HG02885 (cell line): ENCODE measurements around the gene FRRS1.
"Not testable (repeated sequence)": the region's sequence is repeated elsewhere in the genome, so short reads cannot be mapped to it uniquely, and the experiment has no call there.

ENCODE experiments used
- ATAC-seq: cut with Tn5 transposase; IDR thresholded peaks from one replicate; pipeline ENCODE4 v1.9.1; 2021; ENCODE audit warnings: mild to moderate bottlenecking; ENCODE audit not compliant: unreplicated experiment, poor library complexity

The FRRS1 gene, protein sequence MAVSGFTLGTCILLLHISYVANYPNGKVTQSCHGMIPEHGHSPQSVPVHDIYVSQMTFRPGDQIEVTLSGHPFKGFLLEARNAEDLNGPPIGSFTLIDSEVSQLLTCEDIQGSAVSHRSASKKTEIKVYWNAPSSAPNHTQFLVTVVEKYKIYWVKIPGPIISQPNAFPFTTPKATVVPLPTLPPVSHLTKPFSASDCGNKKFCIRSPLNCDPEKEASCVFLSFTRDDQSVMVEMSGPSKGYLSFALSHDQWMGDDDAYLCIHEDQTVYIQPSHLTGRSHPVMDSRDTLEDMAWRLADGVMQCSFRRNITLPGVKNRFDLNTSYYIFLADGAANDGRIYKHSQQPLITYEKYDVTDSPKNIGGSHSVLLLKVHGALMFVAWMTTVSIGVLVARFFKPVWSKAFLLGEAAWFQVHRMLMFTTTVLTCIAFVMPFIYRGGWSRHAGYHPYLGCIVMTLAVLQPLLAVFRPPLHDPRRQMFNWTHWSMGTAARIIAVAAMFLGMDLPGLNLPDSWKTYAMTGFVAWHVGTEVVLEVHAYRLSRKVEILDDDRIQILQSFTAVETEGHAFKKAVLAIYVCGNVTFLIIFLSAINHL

DNA sequence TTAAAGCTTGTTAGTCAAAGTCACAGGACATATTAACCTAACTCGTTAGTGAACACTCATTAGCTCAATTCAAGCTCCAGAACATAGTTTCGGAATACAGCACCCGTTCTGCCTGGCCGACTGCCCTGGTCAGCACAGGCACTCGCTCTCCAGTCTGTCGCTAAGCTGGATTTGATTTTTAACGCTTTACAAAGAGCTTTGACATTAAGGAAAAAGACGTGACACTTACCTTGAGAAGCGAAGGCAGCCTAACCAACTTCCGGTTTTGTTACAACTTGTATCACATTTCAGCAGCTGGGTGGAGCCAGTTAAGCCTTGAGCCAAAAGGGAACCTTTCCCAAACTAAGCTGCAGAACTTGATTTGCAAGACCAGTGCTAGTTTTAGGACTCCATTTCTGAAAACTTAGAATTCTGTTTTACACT lies at the start of gene FRRS1:
Gene FRRS1 (minus strand): TSS at position 258 of the 423 bp plus-strand sequence. CDS start 17,867 bp downstream, outside the sequence.
- peak; percentile 98 for ATAC-seq

DNA sequence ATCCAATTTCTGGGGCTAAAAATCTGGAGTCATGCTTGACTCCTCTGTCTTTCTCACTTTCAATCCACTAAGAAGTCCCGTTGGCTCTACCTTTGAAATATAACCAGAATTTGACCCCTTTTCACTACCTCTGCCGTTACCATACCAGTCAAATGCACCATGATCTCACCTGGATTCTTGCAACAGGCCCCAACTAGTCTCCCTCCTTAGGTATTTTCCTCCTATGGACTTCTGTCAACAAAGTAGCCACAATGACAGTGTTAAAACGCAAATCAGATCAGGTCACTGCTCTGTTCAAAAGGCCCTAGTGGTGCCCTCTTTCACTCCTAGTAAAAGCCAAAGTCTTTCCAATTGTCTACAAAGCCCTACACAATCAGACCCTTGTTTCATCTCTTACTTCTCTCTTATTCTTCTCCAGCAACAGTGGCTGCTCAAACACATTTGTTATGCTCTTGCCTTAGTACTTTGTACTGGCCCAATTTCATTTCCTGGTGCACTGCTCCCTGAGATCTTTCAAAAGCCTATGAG lies 48.0 kb upstream of the FRRS1 start:
- no peak for ATAC-seq

DNA sequence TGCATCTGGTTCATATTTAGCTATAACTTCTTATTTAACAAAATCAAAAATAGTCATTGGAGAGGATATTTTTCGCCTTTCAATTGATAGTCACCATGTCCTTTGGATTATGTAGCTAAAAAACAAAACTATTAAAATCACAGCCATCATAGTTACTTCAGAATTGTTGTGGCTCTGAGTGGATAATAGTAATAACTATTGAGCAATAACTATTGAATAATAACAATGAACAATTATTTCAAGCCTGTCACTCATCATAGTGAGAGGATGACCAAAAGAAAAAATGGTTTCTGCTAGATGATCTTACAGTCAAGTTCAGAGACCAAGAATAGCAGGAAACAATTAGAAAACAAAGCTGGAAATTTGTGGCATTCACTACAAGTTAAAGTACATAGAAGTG lies 45.3 kb upstream of the FRRS1 start:
- no peak for ATAC-seq

DNA sequence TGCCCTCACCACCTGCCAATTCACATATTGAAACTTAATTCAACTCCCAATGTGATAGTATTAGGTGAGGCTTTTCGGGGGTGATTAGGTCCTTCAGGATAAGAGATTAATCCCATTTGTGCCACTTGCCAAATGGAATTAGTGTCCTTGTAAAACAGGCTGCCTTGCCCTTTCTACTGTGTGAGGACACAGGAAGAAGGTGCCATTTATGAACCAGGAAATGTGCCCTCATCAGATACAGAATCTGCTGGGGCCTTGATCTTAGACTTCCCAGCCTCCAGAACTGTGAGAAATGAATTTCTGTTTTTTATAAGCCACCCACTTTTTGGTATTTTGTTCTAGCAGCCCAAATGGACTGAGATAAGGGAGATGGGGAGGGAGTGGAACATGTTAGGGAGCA lies 44.6 kb upstream of the FRRS1 start:
- no peak for ATAC-seq

DNA sequence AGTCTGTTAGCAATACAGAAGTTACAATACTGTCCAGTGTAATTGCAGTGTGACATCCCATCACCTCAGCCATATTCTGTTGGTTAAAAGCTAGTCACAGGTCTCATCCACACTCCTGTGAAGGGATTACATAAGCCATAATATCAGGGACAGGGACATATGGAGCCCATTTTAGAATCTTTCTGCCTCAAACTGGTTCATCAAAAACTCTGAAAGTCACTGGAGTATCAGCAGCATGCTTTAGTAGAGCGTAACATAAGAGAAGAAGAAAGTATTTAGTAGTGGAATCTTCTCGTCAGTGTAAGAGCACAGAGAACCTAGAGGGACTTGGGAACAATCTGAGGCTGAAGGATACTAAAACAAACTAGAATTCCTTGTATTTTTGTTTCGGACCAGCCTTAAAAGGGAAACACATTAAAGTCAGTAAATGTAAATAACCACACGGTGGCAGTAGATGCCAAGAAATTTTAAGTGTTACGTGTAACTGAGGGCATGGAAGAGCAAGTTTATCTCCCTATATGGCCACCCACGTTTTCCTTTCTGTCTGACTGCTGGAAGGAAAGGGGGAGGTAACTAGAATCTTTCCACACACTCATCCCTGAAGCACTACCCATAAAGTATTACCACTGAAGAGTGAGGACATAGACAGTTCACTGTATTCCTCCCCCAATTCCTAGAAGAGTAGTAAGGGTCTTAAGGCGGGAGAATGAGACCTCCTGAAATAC lies 42.1 kb upstream of the FRRS1 start:
- peak; percentile 93 for ATAC-seq

DNA sequence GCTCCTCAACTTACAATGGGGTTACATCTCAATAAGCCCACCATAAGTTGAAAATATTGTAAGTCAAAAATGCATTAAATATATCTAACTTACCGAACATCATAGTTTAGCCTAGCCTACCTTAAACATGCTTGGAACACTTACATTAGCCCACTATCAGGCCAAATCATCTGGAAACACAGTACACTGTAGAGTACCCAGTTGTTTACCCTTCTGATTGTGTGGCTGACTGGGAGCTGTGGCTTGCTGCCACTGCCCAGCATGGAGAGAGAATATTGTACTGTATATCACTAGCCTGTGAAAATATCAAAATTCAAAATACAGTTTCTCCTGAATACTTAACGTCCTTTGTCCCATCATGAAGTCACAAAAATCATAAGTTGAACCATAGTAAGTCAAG lies 40.4 kb upstream of the FRRS1 start:
- no peak for ATAC-seq

DNA sequence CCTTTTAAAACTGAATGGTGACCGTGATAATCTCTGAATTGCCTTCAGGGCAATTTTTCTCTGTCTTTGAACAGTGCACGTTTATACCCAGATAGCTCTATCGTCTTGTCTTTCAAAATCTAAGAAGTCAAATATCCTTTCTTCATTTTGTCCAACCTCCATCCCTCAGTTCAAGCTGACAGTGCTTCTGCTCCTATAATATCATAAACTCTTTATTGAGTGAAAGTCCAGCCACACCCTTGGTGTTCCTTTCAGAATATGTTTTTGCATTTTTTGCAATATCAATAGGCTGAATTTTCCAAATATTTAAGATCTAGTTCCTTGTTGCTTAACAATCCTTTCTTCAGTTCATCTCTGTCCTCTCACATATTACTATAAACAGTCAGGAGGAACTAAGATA lies 35.1 kb upstream of the FRRS1 start:
- no peak for ATAC-seq

DNA sequence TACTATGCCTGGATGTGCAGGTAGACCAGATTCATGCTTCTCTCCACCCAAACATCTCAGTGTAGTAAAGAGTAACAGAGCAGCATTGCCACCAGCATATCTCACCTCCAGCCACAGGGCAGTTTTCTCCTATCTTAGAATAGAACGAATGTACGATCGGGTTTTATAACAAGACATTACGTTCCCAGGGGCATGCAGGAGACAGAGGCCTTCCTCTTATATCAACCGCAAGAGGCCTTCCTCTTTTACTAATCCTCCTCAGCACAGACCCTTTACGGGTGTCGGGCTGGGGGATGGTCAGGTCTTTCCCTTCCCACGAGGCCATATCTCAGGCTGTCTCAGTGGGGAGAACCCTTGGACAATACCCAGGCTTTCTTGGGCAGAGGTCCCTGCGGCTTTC lies 27.4 kb upstream of the FRRS1 start:
- ATAC-seq: not testable (repeated sequence)

DNA sequence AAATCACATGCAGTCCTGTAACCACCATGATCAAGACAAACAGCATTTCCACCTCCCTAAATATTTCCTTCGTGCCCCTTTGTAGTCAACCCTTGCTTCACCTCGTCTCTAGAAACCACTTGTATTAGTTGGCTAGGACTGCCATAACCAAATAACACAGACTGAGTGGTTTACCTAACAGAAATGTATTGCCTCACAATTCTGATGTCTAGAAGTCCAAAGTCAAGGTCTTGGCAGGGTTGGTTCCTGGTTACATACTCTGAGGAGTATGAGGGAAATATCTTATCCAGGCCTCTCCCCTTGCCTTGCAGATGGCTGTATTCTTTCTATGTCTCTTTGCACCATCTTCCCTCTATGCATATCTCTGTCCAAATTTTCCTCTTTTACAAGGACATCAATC lies 23.3 kb upstream of the FRRS1 start:
- ATAC-seq: no peak

DNA sequence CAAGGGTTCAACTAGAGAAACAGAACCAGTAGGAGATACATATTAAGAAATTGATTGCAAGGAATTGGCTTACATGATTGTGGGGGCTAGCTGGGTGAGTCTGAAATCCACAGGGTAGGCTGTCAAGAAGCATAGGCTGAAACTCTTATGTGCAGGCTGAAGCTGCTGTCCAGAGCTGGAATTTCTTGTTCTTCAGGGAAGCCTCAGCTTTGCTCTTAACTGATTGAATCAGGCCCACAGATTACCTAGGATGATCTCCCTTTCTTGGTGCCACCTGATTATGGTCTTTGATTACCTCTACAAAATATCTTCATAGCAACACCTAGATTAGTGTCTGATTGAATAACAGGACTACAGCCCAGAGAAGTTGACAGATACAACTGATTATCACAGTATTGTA lies 22.5 kb upstream of the FRRS1 start:
- ATAC-seq: no peak

DNA sequence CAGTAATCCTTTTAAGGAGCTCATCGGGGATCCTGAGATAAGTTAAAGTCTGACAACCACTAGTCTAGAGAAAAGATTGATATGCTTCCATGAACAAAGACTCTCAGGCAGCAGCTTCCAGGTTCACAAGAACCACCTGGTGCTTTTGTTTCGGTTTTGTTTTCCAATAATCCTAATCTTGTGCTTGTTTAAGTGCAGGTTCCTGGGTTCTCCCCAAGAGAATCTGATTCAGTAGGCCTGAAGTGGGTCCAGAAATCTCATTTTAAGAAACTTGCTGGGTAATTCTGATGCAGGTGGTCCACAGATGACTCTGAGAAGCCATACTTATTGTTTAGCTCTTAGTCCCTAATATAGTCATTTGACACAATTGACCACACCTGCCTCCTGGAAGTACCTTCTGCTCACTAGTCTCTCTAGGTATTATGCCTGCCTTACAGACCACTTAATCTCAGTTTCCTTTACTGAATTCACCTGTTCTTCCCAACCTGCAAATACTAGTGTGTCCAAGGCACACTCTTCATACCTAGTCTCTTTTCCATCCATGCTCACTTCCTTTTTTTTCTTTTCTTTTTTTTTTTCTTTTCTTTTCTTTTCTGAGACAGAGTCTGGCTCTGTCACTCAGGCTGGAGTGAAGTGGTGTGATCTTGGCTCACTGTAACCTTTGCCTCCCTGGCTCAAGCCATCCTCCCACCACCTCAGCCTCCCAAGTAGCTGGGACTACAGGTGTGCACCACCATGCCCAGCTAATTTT lies 20.5 kb upstream of the FRRS1 start:
- peak; percentile 69 for ATAC-seq

DNA sequence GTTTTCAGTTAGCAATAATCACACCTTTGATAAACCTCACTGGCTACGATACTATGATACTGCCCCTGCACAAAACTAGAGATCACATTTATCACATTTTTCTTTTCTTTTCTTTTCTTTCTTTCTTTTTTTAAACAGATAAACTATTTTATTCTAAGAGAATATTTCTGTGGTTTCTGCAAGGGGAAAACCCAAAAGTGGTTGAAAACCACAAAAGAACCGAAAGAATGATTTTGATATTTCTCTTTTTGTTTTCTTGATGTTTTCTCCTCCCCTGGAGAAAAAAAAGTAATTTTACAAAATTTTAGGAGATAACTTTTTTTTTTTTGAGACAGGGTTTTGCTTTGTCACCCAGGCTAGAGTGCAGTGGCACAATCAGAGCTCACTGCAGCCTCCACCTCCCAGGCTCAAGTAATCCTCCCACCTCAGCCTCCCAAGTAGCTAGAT lies 18.4 kb upstream of the FRRS1 start:
- ATAC-seq: peak; percentile 33

DNA sequence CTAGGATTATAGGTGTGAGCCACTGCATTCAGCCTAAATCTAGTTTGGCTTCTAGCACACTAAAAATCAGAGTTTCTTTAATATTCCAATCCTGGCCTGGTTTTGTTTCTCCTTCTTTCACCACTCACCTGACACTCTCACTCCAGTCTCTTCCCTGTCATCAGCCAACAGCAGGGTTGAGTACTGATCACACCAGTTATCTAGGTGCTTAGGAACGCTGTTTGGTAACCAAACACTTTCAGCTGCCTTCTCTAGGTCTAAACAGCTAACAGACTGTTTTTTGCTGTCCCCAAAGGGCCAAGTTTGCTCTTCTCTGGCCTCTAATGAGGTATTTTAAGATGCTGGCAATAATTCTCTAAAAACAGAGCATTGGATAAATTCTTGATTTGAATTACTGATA lies 17.7 kb upstream of the FRRS1 start:
- ATAC-seq: peak; percentile 47

DNA sequence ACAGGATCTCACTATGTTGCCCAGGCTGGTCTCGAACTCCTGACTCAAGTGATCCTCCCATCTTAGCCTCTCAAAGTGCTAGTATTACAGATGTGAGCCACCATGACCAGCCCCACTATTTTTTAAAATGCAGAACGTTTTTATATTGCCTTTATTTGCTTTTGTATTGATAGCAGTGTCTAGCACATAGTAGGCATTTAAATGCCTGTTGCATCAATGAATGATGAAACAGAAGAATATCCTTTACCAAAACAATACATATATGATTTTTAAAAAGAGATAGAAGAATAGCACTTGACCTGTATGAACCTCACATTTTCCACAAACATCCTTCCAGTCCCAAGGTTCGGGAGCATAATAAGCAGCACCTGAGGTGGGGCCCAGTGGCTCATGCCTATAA lies 16.5 kb upstream of the FRRS1 start:
- no peak for ATAC-seq

DNA sequence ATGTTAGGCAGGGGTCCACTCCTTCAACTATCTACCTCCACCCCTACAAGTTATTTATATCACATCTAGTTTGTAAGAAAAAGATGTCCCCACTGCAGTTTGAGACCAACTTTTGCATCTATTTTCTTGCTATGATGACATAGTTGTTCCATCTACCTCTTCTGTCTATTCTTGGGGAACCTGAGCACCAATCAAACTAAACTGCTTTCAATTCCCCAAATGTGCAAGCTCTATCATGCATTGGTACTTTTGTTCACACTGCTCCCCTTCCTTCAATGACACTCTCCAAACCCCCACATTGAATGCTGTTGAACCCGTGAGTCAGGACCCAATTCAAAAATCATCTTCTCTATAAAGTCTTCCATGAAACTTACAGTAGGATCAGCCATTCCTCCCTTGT lies 16.0 kb upstream of the FRRS1 start:
- peak; percentile 38 for ATAC-seq

DNA sequence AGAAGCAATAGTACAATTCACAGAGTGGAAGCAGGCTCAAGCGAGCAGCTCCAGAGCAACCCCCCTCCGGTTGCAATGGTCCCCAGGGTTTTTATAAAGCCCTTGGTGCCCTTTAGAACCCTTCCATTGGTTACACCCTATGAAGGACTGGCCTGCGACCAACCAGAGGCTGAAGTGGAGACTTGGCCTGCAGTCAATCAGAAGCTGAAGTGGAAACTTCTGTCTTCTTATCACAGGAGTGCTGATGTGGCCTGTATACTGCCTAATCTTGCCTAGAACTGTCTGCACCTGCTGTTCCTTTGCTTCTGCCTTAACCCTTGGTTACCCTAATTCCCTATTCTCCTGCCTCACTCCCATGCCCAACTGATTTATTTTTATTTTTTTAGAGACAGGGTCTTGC lies 15.4 kb upstream of the FRRS1 start:
- ATAC-seq: no peak

DNA sequence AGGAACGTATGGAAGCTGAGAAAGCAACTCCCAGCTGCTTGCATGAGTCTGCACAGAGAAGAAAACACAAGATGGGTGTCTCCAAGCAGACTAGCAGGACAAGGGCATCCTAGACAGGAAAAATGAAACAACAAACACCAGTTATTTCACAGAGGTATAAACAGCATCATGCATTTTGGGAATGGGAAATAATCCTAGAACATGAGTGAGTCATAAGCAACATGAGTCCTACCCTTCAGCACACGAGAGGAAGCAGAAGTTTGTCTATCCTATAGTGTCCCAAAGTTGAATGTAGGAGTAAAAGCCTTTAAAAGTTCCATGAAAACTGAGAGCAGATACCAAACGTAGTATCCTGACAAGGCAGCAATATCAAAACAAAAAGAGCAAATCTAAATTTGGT lies 11.3 kb upstream of the FRRS1 start:
- ATAC-seq: no peak

DNA sequence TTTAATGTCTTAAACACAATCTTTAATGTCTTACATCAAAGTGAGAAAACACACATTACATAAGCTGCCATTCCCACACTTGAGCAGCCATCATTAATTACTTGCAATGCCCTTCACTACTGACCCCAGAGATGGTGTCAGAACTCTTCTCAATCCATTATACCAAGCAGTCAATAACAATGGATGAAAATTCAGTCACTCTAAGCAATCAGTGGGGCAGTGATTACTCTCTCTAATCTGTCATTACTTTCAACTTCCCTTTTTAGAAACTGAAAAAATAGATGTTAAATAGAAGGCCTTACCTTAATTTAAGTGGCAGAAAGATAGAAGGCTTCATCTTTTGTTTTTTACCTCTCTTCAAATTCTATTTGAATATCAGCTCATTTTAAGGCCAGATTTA lies 9.7 kb upstream of the FRRS1 start:
- peak; percentile 67 for ATAC-seq

DNA sequence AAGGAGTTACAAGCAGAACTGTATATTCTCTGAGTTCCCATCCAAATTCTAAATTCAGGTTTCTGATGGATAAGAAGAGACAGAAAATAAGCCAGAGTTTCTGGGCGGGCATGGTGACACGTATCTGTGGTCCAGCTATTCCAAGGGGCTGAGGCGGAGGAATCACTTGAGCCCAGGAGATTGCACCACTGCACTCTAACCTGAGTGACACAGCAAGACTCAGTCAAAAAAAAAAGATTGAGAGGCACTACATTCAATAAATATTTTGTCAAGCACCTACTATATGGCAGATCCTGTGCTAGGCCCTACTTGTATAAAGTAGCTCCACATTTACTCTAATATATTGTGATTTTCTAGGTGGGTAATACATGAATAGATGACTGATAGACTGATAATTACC lies 6.4 kb upstream of the FRRS1 start:
- no peak for ATAC-seq

DNA sequence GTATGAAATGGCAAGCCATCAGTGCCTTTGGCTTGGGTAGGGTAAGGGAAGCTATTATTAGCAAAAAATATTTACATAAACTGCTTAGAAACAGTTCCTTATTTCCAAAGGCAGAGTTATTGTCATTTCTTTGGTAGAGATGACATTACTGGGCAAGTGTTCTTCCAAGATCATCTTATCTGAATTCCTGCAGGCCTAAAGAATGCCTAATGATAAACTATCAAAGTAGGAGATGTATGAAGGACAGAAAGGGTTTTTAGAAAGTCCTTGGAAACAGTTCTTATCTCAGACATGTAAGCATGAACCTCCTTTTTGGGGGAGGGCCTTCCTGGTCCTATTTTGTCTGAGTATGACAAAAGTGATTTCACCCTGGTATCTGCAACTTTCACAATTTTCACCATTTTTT lies 5.1 kb upstream of the FRRS1 start:
- no peak for ATAC-seq
